HEK293 (cell line): ENCODE measurements around the gene MPZL1.

Source experiments
- CTCF ChIA-PET: fragments of 350-600 bp; formaldehyde crosslinking; extraction: SDS; loops from one replicate; lab custom pipeline; 2021; ENCODE audit warnings: antibody characterized with exemption; lab: Yijun Ruan, JAX
- POLR2A ChIA-PET: fragments of 300-600 bp; formaldehyde crosslinking; extraction: SDS; loops from one replicate; lab custom pipeline; 2020; ENCODE audit warnings: antibody characterized with exemption, inconsistent platforms; lab: Yijun Ruan, JAX
- H3K27ac ChIP-seq: fragments of 200-500 bp; sonication (Bioruptor generic); 2 replicates; pipeline ENCODE4 v1.5.1; 2014; ENCODE audit warnings: low read depth, low read length, control low read depth, inconsistent platforms; ENCODE audit errors: extremely low read depth
- H3K36me3 ChIP-seq, 2 experiments: fragments of 200-500 bp in 1 of 2; sonication (Bioruptor generic) in 1 of 2; 1 replicate in 1 of 2; 2 replicates in 1 of 2; pipeline ENCODE4 v1.5.1; 2014 to 2017; ENCODE audit warnings: inconsistent platforms in 2 of 2, low read length in 2 of 2; ENCODE audit not compliant: control insufficient read depth in 2 of 2, insufficient read depth in 1 of 2
- H3K4me1 ChIP-seq: fragments of 200-500 bp; sonication (Bioruptor generic); 2 replicates; pipeline ENCODE4 v1.5.1; 2014; ENCODE audit warnings: mild to moderate bottlenecking, low read length, inconsistent platforms; ENCODE audit not compliant: control insufficient read depth, insufficient read depth
- H3K4me3 ChIP-seq: 2 replicates; pipeline ENCODE4 v1.5.1; 2011; ENCODE audit warnings: low read depth, mild to moderate bottlenecking, control low read depth, low read length, moderate library complexity
- H3K9me3 ChIP-seq: fragments of 200-500 bp; sonication (Bioruptor generic); 2 replicates; pipeline ENCODE4 v1.5.1; 2014; ENCODE audit warnings: low read depth, low read length, inconsistent platforms; ENCODE audit not compliant: control insufficient read depth, insufficient read depth
- YY2 ChIP-seq: fragments of 450-650 bp; formaldehyde crosslinking; IDR thresholded peaks from 2 replicates; pipeline ENCODE4 v1.5.1; 2016; ENCODE audit warnings: missing biosample characterization, missing genetic modification characterization
- ZFP69B ChIP-seq: fragments of 450-650 bp; formaldehyde crosslinking; IDR thresholded peaks from 2 replicates; pipeline ENCODE4 v1.5.1; 2016; ENCODE audit warnings: missing biosample characterization, missing genetic modification characterization
- ZIC2 ChIP-seq: fragments of 450-650 bp; formaldehyde crosslinking; IDR thresholded peaks from 2 replicates; pipeline ENCODE4 v1.5.1; 2016; ENCODE audit warnings: missing biosample characterization, missing genetic modification characterization
- ZNF221 ChIP-seq: fragments of 450-650 bp; formaldehyde crosslinking; IDR thresholded peaks from 2 replicates; pipeline ENCODE4 v1.5.1; 2017; ENCODE audit warnings: missing biosample characterization, missing genetic modification characterization, borderline replicate concordance
- ZNF24 ChIP-seq: fragments of 450-650 bp; formaldehyde crosslinking; IDR thresholded peaks from 2 replicates; pipeline ENCODE4 v1.5.1; 2016; ENCODE audit warnings: missing biosample characterization, missing genetic modification characterization
- ZNF292 ChIP-seq: fragments of 450-650 bp; formaldehyde crosslinking; IDR thresholded peaks from 2 replicates; pipeline ENCODE4 v1.5.1; 2016; ENCODE audit warnings: low read depth, missing biosample characterization, missing genetic modification characterization, borderline replicate concordance
- ZNF335 ChIP-seq: fragments of 450-650 bp; formaldehyde crosslinking; conservative IDR thresholded peaks from 2 replicates; pipeline ENCODE4 v1.5.1; 2016; ENCODE audit warnings: missing biosample characterization, missing genetic modification characterization
- ZNF404 ChIP-seq: fragments of 450-650 bp; formaldehyde crosslinking; IDR thresholded peaks from 2 replicates; pipeline ENCODE4 v1.5.1; 2017; ENCODE audit warnings: missing biosample characterization, missing genetic modification characterization
- ZNF48 ChIP-seq: fragments of 450-650 bp; formaldehyde crosslinking; IDR thresholded peaks from 2 replicates; pipeline ENCODE4 v1.5.1; 2016; ENCODE audit warnings: missing biosample characterization, missing genetic modification characterization
- ZNF510 ChIP-seq: fragments of 450-650 bp; formaldehyde crosslinking; IDR thresholded peaks from 2 replicates; pipeline ENCODE4 v1.5.1; 2018; ENCODE audit warnings: mild to moderate bottlenecking, missing genetic modification characterization, missing biosample characterization; ENCODE audit not compliant: insufficient replicate concordance
- ZNF548 ChIP-seq: fragments of 450-650 bp; formaldehyde crosslinking; IDR thresholded peaks from 2 replicates; pipeline ENCODE4 v1.5.1; 2016; ENCODE audit warnings: missing biosample characterization, missing genetic modification characterization
- ZNF658 ChIP-seq: fragments of 450-650 bp; formaldehyde crosslinking; IDR thresholded peaks from 2 replicates; pipeline ENCODE4; 2016; ENCODE audit warnings: missing biosample characterization, missing genetic modification characterization
- ZNF707 ChIP-seq: fragments of 450-650 bp; formaldehyde crosslinking; IDR thresholded peaks from 2 replicates; pipeline ENCODE4 v1.5.1; 2016; ENCODE audit warnings: missing biosample characterization, missing genetic modification characterization
- ZSCAN16 ChIP-seq: fragments of 450-650 bp; formaldehyde crosslinking; IDR thresholded peaks from 2 replicates; pipeline ENCODE4 v1.5.1; 2016; ENCODE audit warnings: missing biosample characterization, missing genetic modification characterization
- ZSCAN23 ChIP-seq: fragments of 450-650 bp; formaldehyde crosslinking; IDR thresholded peaks from 2 replicates; pipeline ENCODE4 v1.5.1; 2016; ENCODE audit warnings: missing biosample characterization, missing genetic modification characterization
- TF ChIP-seq, protein P1 (sequence below): fragments of 450-650 bp; formaldehyde crosslinking; IDR thresholded peaks from 2 replicates; pipeline ENCODE4 v1.5.1; 2016; ENCODE audit warnings: missing biosample characterization, missing genetic modification characterization
- TF ChIP-seq, protein P2 (sequence below): fragments of 450-650 bp; formaldehyde crosslinking; IDR thresholded peaks from 2 replicates; pipeline ENCODE4 v1.5.1; 2016; ENCODE audit warnings: missing biosample characterization, missing genetic modification characterization, low read depth
- TF ChIP-seq, protein P3 (sequence below): fragments of 450-650 bp; formaldehyde crosslinking; IDR thresholded peaks from 2 replicates; pipeline ENCODE4 v1.5.1; 2016; ENCODE audit warnings: missing biosample characterization, missing genetic modification characterization
- TF ChIP-seq, protein P4 (sequence below): fragments of 450-650 bp; formaldehyde crosslinking; IDR thresholded peaks from 2 replicates; pipeline ENCODE4 v1.5.1; 2016; ENCODE audit warnings: missing biosample characterization, missing genetic modification characterization, borderline replicate concordance
- TF ChIP-seq, protein P5 (sequence below): fragments of 450-650 bp; formaldehyde crosslinking; IDR thresholded peaks from 2 replicates; pipeline ENCODE4 v1.5.1; 2016; ENCODE audit warnings: missing biosample characterization, missing genetic modification characterization

Gene MPZL1

DNA sequence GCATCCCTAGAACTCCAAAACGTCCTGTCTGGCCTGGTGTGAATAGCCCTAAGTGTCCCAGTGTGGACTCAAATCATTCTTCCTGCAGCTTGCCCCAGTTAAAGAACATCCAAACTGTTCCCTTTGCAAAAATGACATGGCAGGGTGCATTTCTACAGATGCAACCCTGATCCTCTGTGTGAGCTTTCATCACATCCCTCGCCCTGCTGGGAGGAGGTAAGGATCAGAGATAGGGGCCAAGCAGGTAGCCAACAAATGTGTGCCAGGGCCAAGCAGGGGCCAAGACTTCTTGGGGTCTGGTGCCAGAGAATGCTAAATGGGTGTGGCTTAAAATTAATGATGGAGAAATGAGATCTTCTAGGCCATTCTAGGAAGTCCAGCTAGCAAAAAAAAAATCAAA lies 27.1 kb upstream of the MPZL1 start:
- POLR2A ChIA-PET = no interaction called here
- no peaks in the 10 kb centered on the region for H3K36me3 ChIP-seq

DNA sequence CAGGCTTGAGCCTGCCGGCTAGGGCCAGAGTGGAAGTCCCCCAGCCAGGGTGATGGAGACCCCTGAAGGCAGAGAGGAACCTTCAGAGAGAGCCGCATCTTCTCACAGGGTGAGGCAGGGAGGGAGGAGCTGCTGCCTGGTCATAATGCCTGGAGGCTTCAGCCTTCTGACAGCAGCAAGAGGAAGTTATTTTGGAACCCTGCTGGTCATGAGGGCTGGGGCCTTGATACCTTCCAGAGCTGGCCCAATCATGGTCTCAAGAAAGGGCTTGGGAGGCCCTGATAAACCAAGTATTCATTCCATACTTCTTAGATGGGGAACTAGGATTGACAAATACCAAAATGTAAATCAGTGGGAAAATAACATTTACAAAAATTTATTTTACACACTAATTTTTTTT lies 26.6 kb upstream of the MPZL1 start:
- no peaks in the 10 kb centered on the region for H3K36me3 ChIP-seq
- H3K4me3 ChIP-seq = no peak overlapping the region
- TF ChIP-seq ZNF48 (tag by site-specific recombination) (no peak), ZNF292 (tag by site-specific recombination) (no peak), ZSCAN16 (tag by site-specific recombination) (no peak), ZFP69B (tag by site-specific recombination) (no peak), YY2 (tag by site-specific recombination) (no peak), ZNF24 (no peak), ZSCAN23 (tag by site-specific recombination) (no peak), ZNF404 (no peak), ZNF658 (tag by site-specific recombination) (no peak), ZNF221 (tag by site-specific recombination) (no peak), ZNF510 (tag by site-specific recombination) (no peak), ZNF707 (no peak), ZNF548 (tag by site-specific recombination) (no peak)
- TF ChIP-seq, protein P1, sequence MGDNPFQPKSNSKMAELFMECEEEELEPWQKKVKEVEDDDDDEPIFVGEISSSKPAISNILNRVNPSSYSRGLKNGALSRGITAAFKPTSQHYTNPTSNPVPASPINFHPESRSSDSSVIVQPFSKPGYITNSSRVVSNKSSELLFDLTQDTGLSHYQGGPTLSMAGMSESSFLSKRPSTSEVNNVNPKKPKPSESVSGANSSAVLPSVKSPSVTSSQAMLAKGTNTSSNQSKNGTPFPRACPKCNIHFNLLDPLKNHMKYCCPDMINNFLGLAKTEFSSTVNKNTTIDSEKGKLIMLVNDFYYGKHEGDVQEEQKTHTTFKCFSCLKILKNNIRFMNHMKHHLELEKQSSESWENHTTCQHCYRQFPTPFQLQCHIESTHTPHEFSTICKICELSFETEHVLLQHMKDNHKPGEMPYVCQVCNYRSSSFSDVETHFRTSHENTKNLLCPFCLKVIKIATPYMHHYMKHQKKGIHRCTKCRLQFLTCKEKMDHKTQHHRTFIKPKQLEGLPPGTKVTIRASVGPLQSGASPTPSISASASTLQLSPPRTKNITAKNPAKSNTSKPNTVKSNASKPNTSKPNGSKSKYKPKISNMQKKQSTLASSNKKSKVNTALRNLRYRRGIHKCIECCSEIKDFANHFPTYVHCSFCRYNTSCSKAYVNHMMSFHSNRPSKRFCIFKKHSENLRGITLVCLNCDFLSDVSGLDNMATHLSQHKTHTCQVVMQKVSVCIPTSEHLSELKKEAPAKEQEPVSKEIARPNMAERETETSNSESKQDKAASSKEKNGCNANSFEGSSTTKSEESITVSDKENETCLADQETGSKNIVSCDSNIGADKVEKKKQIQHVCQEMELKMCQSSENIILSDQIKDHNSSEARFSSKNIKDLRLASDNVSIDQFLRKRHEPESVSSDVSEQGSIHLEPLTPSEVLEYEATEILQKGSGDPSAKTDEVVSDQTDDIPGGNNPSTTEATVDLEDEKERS = no peak
- TF ChIP-seq, protein P2, sequence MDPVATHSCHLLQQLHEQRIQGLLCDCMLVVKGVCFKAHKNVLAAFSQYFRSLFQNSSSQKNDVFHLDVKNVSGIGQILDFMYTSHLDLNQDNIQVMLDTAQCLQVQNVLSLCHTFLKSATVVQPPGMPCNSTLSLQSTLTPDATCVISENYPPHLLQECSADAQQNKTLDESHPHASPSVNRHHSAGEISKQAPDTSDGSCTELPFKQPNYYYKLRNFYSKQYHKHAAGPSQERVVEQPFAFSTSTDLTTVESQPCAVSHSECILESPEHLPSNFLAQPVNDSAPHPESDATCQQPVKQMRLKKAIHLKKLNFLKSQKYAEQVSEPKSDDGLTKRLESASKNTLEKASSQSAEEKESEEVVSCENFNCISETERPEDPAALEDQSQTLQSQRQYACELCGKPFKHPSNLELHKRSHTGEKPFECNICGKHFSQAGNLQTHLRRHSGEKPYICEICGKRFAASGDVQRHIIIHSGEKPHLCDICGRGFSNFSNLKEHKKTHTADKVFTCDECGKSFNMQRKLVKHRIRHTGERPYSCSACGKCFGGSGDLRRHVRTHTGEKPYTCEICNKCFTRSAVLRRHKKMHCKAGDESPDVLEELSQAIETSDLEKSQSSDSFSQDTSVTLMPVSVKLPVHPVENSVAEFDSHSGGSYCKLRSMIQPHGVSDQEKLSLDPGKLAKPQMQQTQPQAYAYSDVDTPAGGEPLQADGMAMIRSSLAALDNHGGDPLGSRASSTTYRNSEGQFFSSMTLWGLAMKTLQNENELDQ (tag by site-specific recombination) = no peak
- TF ChIP-seq, protein P3, sequence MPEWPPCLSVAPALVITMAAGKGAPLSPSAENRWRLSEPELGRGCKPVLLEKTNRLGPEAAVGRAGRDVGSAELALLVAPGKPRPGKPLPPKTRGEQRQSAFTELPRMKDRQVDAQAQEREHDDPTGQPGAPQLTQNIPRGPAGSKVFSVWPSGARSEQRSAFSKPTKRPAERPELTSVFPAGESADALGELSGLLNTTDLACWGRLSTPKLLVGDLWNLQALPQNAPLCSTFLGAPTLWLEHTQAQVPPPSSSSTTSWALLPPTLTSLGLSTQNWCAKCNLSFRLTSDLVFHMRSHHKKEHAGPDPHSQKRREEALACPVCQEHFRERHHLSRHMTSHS (tag by site-specific recombination) = no peak
- TF ChIP-seq, protein P4, sequence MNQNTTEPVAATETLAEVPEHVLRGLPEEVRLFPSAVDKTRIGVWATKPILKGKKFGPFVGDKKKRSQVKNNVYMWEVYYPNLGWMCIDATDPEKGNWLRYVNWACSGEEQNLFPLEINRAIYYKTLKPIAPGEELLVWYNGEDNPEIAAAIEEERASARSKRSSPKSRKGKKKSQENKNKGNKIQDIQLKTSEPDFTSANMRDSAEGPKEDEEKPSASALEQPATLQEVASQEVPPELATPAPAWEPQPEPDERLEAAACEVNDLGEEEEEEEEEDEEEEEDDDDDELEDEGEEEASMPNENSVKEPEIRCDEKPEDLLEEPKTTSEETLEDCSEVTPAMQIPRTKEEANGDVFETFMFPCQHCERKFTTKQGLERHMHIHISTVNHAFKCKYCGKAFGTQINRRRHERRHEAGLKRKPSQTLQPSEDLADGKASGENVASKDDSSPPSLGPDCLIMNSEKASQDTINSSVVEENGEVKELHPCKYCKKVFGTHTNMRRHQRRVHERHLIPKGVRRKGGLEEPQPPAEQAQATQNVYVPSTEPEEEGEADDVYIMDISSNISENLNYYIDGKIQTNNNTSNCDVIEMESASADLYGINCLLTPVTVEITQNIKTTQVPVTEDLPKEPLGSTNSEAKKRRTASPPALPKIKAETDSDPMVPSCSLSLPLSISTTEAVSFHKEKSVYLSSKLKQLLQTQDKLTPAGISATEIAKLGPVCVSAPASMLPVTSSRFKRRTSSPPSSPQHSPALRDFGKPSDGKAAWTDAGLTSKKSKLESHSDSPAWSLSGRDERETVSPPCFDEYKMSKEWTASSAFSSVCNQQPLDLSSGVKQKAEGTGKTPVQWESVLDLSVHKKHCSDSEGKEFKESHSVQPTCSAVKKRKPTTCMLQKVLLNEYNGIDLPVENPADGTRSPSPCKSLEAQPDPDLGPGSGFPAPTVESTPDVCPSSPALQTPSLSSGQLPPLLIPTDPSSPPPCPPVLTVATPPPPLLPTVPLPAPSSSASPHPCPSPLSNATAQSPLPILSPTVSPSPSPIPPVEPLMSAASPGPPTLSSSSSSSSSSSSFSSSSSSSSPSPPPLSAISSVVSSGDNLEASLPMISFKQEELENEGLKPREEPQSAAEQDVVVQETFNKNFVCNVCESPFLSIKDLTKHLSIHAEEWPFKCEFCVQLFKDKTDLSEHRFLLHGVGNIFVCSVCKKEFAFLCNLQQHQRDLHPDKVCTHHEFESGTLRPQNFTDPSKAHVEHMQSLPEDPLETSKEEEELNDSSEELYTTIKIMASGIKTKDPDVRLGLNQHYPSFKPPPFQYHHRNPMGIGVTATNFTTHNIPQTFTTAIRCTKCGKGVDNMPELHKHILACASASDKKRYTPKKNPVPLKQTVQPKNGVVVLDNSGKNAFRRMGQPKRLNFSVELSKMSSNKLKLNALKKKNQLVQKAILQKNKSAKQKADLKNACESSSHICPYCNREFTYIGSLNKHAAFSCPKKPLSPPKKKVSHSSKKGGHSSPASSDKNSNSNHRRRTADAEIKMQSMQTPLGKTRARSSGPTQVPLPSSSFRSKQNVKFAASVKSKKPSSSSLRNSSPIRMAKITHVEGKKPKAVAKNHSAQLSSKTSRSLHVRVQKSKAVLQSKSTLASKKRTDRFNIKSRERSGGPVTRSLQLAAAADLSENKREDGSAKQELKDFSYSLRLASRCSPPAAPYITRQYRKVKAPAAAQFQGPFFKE (tag by site-specific recombination) = no peak
- no peaks in the 10 kb centered on the region for H3K4me1 ChIP-seq
- H3K27ac ChIP-seq = no peak overlapping the region
- ChIA-PET CTCF (interaction anchor here (0.6 kb wide), 1 partner anchor 201 kb away, joined by 3 read pairs; no protein-coding TSS in a partner anchor), POLR2A (no interaction called here)
- no peaks in the 10 kb centered on the region for H3K9me3 ChIP-seq

More for the DNA sequence above, 27.1 kb upstream of the MPZL1 start:
- CTCF ChIA-PET = interaction anchor here (0.6 kb wide), 1 partner anchor 201 kb away, joined by 3 read pairs; no protein-coding TSS in a partner anchor
- H3K4me1 ChIP-seq = no peaks in the 10 kb centered on the region
- H3K9me3 ChIP-seq = no peaks in the 10 kb centered on the region
- no peak overlapping the region for H3K27ac ChIP-seq
- TF ChIP-seq ZIC2 (tag by site-specific recombination) (peak; percentile 86), ZNF335 (tag by site-specific recombination) (no peak)
- TF ChIP-seq, protein P5, sequence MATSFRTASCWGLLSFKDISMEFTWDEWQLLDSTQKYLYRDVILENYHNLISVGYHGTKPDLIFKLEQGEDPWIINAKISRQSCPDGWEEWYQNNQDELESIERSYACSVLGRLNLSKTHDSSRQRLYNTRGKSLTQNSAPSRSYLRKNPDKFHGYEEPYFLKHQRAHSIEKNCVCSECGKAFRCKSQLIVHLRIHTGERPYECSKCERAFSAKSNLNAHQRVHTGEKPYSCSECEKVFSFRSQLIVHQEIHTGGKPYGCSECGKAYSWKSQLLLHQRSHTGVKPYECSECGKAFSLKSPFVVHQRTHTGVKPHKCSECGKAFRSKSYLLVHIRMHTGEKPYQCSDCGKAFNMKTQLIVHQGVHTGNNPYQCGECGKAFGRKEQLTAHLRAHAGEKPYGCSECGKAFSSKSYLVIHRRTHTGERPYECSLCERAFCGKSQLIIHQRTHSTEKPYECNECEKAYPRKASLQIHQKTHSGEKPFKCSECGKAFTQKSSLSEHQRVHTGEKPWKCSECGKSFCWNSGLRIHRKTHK (tag by site-specific recombination) = no peak
- no peak overlapping the region for H3K4me3 ChIP-seq
